Heart left ventricle (tissue), 16 donors: ENCODE data around the gene FKBP2. TPM values are rescaled to one million over a fixed set of nuclear protein-coding genes. Genes with fewer than 3 reads are reported as not detected.
A peak's percentile ranks its signal among the peaks of the same experiment; 100 is the strongest.

Experiments used
- ATAC-seq, 4 donors: fragments of 200-7000 bp; cut with Tn5 transposase; one replicate each; pipeline ENCODE4 v1.9.1; 2020 to 2022; ENCODE audit warnings: moderate library complexity in 4 of 4, mild to moderate bottlenecking in 3 of 4, moderate number of reproducible peaks in 1 of 4
- DNase-seq, 5 donors: peaks; one replicate each; pipeline ENCODE4 v3.0.0-alpha.2; 2020
- H3K27ac ChIP-seq, 12 donors: fragments of 200-600 bp; sonication (generic) in 4 of 12; one replicate each; pipeline versions ENCODE4 v1.5.0 to v1.8.0; 2016 to 2022; ENCODE audit warnings: mild to moderate bottlenecking in 2 of 12
- H3K27me3 ChIP-seq, 9 donors: fragments of 200-600 bp; sonication (generic) in 2 of 9; one replicate each; pipeline versions ENCODE4 v1.5.1 to v1.8.0; 2016 to 2022; ENCODE audit warnings: mild to moderate bottlenecking in 3 of 9
- H3K36me3 ChIP-seq, 9 donors: fragments of 200-600 bp; sonication (generic) in 2 of 9; one replicate each; pipeline versions ENCODE4 v1.5.0 to v1.8.0; 2018 to 2022; ENCODE audit warnings: mild to moderate bottlenecking in 2 of 9
- H3K4me1 ChIP-seq, 12 donors: fragments of 200-600 bp; sonication (generic) in 4 of 12; one replicate each; pipeline versions ENCODE4 v1.5.0 to v1.8.0; 2016 to 2022; ENCODE audit warnings: mild to moderate bottlenecking in 3 of 12
- H3K4me3 ChIP-seq, 12 donors: fragments of 200-600 bp; sonication (generic) in 4 of 12; one replicate each; pipeline versions ENCODE4 v1.5.0 to v1.8.0; 2017 to 2022; ENCODE audit warnings: mild to moderate bottlenecking in 9 of 12, moderate library complexity in 4 of 12
- H3K9me3 ChIP-seq, 12 donors: fragments of 200-600 bp; sonication (generic) in 4 of 12; one replicate each; pipeline versions ENCODE4 v1.5.0 to v1.8.0; 2016 to 2022; ENCODE audit warnings: mild to moderate bottlenecking in 1 of 12
- POLR2A ChIP-seq, 2 donors: fragments of 450-650 bp; IDR thresholded peaks; one replicate each; pipeline ENCODE4 v1.6.1; 2017; ENCODE audit warnings: antibody characterized with exemption in 2 of 2, mild to moderate bottlenecking in 2 of 2, moderate library complexity in 2 of 2
- WGBS, 4 donors: extraction: QIAGEN DNeasy Blood & Tissue Kit in 2 of 4; methylation state at CpG; one replicate each; pipeline versions ENCODE4 v1.1.5 to v1.1.7; 2013 to 2018; 5-methylcytosine and 5-hydroxymethylcytosine counted together
- intact Hi-C, 10 donors: fragments of 100-400 bp; cut with DNase I; formaldehyde crosslinking; loops; one replicate each; pipeline versions ENCODE4 v1.11.1 to v1.14.2; 2022
- polyA plus RNA-seq, 2 donors: library from polyadenylated mRNA; stranded (reverse); fragments of 200-250 nt; gene quantifications; one replicate each; pipeline ENCODE4 v1.2.3, GENCODE V29; 2013
- total RNA-seq, 9 donors: library from RNA; depleted of rRNA in 2 of 9; stranded (reverse); fragments of >200 nt in 2 of 9; fragmentation: NEBNext Ultra II Directional in 3 of 9; extraction: Animal tissue kit (Norgen Biotek cat#: 25700) in 3 of 9; gene quantifications; one replicate each; pipeline versions ENCODE4 v1.1.0 to v1.2.4, GENCODE V29; 2016 to 2023
- TF ChIP-seq, protein P1 (sequence below), 12 donors: fragments of 200-600 bp; sonication (generic) in 4 of 12; IDR thresholded peaks; one replicate each; pipeline versions ENCODE4 v1.5.0 to v1.8.0; 2018 to 2022; ENCODE audit warnings: antibody characterized with exemption in 12 of 12, mild to moderate bottlenecking in 5 of 12
- donor health status: ischemic (EF 13 %, LVEDD 7.1; RV severe dilation, severe dysfunction).
- donor health status: healthy with polysubstance abuse.
- donor health status: DM: no; HTN: yes; CAD: no.
- donor health status: DM: no; HTN: no; CAD: no.
- donor health status: ischemic (EF 25% LVEDD 6.9; RV normal size, moderate dysfunction).
- donor health status: ischemic (EF 25% LVEDD 5.7; RV mildly dilated, moderate dysfunction).
- donor health status: healthy.
- donor health status: DM: yes; HTN: yes; CAD: no.
- donor health status: ischemic (EF 35%, LVEDD 5.7; RV mildly dilated, moderate dysfunction).
- donor health status: nonischemic (EF 11% LVEDD 7.7; RV severe dilation, severe dysfunction).
- donor health status: DM: yes; HTN: yes; CAD: no.
- donor health status: PGD.
- donor health status: ischemic (EF 29% LVEDD 5.4; RV normal size, mild dysfunction).
- donor health status: nonischemic (EF 23%, LVEDD 6.1; RV moderate dilation, normal function).

FKBP2 gene
- total and polyA plus RNA-seq, 11 donors, result 35.0 to 250 (median 52.9) TPM

DNA sequence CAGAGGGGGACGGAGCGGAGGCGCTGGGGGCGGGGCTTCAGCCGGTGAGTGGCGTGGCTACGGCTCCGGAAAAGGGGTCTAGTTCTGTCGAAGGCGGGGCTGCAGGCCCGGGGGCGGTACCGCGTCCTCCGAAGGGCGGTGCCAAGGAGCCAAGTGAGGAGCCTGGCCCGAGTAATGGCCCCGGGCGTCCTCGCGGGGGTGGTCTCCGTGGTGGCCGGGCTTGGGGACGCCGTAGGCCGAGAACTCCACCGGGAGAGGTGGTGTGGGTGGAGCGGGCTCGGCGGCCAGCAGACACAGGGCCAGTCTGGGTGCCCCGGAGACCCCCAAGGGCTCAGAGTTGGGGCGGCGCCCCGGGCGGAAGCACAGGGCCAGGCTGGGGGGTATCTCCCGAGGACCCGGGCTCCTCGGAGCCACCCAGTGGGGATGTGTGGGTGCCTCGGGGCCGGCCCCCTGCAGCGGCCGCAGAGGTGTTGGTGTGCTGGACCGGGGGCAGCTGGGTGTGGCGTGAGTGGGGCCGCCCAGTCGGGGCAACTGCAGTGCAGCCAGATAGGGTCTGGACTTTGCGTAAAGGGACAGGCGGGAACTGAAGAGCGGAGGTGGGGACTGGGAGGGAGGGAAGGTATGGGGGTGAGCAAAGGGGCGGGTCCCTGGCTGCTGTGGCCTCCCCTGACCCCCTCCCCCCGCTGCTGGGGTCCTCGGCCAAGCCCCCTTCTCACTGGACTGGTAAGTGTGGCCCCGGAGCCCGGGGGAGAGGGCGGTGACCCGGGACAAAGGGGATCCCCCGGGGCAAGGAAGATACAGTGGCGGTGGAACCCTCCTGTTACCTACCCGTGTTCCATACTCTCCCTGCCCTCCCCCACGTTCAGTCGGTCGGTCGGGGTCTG is 838 bp downstream of the FKBP2 start:
- H3K27ac ChIP-seq, result peak overlapping the region; percentile 72 to 100 (median 99)
- peaks cover 0 to 36% (median 26%) of the 10 kb centered on the region in 9 donors for H3K36me3 ChIP-seq
- ATAC-seq, result peak in 3 of 4 donors; percentile 1 to 26 (median 17)
- WGBS, 4 donors, result 1% methylated on average over 20 to 63 of the region's 63 CpGs
- H3K4me1 ChIP-seq, result peaks cover 0 to 62% (median 33%) of the 10 kb centered on the region in 12 donors
- DNase-seq, result peak in 4 of 5 donors; percentile 58 to 100 (median 68)
- intact Hi-C loops, result loop anchor here in 3 of 10 donors (1.0 to 2.0 kb wide), 3 partner anchors 29 to 63 kb away; partner anchors contain the start of genes BAD (in 1 of the 3) and ESRRA (in 1 of the 3)
- peak in 1 of 2 donors; percentile 86 for TF ChIP-seq POLR2A (IDR thresholded peaks at IDR 0.05)
- TF ChIP-seq, protein P1, sequence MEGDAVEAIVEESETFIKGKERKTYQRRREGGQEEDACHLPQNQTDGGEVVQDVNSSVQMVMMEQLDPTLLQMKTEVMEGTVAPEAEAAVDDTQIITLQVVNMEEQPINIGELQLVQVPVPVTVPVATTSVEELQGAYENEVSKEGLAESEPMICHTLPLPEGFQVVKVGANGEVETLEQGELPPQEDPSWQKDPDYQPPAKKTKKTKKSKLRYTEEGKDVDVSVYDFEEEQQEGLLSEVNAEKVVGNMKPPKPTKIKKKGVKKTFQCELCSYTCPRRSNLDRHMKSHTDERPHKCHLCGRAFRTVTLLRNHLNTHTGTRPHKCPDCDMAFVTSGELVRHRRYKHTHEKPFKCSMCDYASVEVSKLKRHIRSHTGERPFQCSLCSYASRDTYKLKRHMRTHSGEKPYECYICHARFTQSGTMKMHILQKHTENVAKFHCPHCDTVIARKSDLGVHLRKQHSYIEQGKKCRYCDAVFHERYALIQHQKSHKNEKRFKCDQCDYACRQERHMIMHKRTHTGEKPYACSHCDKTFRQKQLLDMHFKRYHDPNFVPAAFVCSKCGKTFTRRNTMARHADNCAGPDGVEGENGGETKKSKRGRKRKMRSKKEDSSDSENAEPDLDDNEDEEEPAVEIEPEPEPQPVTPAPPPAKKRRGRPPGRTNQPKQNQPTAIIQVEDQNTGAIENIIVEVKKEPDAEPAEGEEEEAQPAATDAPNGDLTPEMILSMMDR (IDR thresholded peaks at IDR 0.05), result peak in 1 of 12 donors; percentile 26
- no peaks in the 10 kb centered on the region for H3K27me3 ChIP-seq
- no peaks in the 10 kb centered on the region for H3K9me3 ChIP-seq
- H3K4me3 ChIP-seq, result peak overlapping the region; percentile 65 to 99 (median 80)

DNA sequence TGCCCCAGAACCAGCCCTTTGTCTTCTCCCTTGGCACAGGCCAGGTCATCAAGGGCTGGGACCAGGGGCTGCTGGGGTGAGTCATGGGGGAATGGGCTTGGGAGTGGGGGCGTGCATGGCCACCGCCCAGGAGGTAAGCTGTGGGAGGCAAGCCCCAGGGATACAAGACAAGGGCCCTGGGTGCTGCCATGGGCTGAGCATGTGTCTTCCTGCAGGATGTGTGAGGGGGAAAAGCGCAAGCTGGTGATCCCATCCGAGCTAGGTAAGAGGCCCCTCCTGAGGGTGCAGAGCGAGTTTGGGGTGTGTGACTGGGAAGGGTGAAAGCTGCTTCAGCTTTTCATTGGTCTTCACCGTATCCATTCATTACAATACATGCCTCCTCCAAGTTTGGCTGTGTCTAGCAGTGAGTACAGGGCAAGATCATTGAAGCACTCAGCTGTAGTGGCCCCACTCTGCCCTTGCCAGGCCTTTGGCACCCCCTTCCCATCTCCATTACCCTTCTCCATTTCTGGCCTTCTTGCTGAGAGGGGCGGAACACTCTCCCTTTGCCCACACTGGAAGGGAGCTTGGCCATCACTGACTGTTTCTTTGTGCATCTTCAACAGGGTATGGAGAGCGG is 2.5 kb downstream of the FKBP2 start:
- Histone ChIP-seq H3K27me3 (no peaks in the 10 kb centered on the region), H3K36me3 (peaks cover 0 to 23% (median 16%) of the 10 kb centered on the region in 9 donors), H3K27ac (peak overlapping the region in 3 of 12 donors; percentile 99 to 100 (median 100)), H3K4me1 (peaks cover 0 to 64% (median 39%) of the 10 kb centered on the region in 12 donors), H3K4me3 (no peak overlapping the region), H3K9me3 (no peaks in the 10 kb centered on the region)
- TF ChIP-seq POLR2A (IDR thresholded peaks at IDR 0.05), result no peak
- TF ChIP-seq, protein P1 (IDR thresholded peaks at IDR 0.05), result no peak
- intact Hi-C loops, result no loop called here
- no peak for DNase-seq
- 85 to 91% (median 89%) methylated on average over 8 of the region's 8 CpGs for WGBS, 4 donors
- ATAC-seq, result no peak

DNA sequence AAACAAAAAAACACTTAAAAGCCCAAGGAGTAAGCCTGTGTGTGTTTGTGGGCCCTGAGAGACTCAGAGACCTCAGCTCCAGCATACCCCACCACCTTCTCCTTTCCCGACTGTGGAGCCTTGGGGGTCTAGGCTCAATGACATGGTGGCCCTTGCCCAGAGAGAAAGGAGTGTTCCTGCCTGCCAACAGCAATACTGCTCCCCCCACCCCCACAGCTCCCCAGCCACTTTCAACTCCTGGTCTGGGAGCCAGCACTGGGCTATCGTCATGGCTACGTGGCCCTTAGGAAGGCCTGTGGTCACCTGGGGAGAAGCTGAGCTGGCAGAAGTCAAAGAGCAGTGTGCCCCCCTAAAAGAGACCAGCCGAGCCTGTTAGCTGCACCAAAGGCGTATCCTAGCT is 3.2 kb downstream of the FKBP2 start:
- DNase-seq (no peak), ATAC-seq (no peak)
- Histone ChIP-seq H3K36me3 (peaks cover 0 to 16% (median 9%) of the 10 kb centered on the region in 9 donors), H3K27ac (peak overlapping the region in 1 of 12 donors; percentile 14), H3K27me3 (no peaks in the 10 kb centered on the region), H3K4me3 (no peak overlapping the region), H3K9me3 (no peaks in the 10 kb centered on the region), H3K4me1 (peaks cover 0 to 64% (median 39%) of the 10 kb centered on the region in 12 donors)
- TF ChIP-seq, protein P1 (IDR thresholded peaks at IDR 0.05), result no peak
- TF ChIP-seq POLR2A (IDR thresholded peaks at IDR 0.05), result no peak
- 55 to 70% (median 69%) methylated on average over 4 to 5 of the region's 5 CpGs for WGBS, 4 donors
- intact Hi-C loops, result no loop called here

DNA sequence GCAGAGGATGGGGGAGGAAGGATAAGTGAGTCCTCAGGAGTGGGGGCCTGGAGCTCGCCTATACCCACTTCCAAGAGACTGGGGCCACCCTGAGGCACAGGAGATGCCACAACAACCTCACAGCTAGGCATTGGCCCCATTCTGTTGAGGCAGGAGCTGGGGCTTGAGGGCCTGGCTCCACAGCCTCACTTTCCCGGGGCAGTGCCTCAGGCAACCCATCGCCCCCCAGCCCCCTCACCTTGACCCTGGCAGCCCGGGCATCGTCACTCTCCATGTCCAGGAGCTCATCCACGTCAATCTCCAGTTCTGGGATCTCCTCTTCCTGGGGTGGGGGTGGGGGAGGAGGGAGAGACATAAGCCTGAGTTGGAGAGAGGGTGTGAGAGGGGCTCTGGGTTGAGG is 4.1 kb downstream of the FKBP2 start:
- intact Hi-C loops, result no loop called here
- no peak for ATAC-seq
- peaks cover 0 to 15% (median 8%) of the 10 kb centered on the region in 9 donors for H3K36me3 ChIP-seq
- peak overlapping the region in 7 of 12 donors; percentile 62 to 90 (median 80) for H3K4me3 ChIP-seq
- no peaks in the 10 kb centered on the region for H3K9me3 ChIP-seq
- no peaks in the 10 kb centered on the region for H3K27me3 ChIP-seq
- TF ChIP-seq, protein P1 (IDR thresholded peaks at IDR 0.05), result no peak
- no peak for TF ChIP-seq POLR2A (IDR thresholded peaks at IDR 0.05)
- DNase-seq, result no peak
- H3K27ac ChIP-seq, result peak overlapping the region in 11 of 12 donors; percentile 50 to 95 (median 86)
- WGBS, 4 donors, result 43 to 52% (median 46%) methylated on average over 6 of the region's 6 CpGs; no CpG with 5 or more reads in 1 of the 4 donors
- peaks cover 0 to 60% (median 36%) of the 10 kb centered on the region in 12 donors for H3K4me1 ChIP-seq
